ENCODE data around the gene FBXO15.

The FBXO15 gene

GRCh38 chr18:74182335-74182734, 34.7 kb upstream of the FBXO15 start:
- Histone ChIP-seq H4K20me1 (ENCODE audit: insufficient read depth, low read length) (no peaks in the 10 kb centered on the region), H3K79me2 (ENCODE audit: low read length) (no peaks in the 10 kb centered on the region), H3K9ac (ENCODE audit: low read length) (no peak overlapping the region), H3K9me2 (replicated peaks; ENCODE audit: insufficient read depth, low read length) (no peaks in the 10 kb centered on the region), H3K9me3 (replicated peaks; ENCODE audit: insufficient read depth, low read length) (no peaks in the 10 kb centered on the region), H3K27ac (ENCODE audit: low read length) (no peak overlapping the region), H3K4me2 (ENCODE audit: low read depth, low read length) (no peak overlapping the region), H3K36me3 (replicated peaks; ENCODE audit: insufficient read depth, low read length) (no peaks in the 10 kb centered on the region), H3K4me3 (ENCODE audit: low read length) (no peak overlapping the region), H3K27me3 (replicated peaks; ENCODE audit: insufficient read depth, low read length) (no peaks in the 10 kb centered on the region), H3K4me1 (ENCODE audit: low read length) (no peaks in the 10 kb centered on the region), H2AFZ (ENCODE audit: low read length) (no peak overlapping the region), H3F3A (ENCODE audit: insufficient read depth, low read length) (no peaks in the 10 kb centered on the region)
- no peak for DNase-seq
- no peak for TF ChIP-seq EZH2phosphoT487 (IDR thresholded peaks at IDR 0.05; ENCODE audit: low read length)
- TF ChIP-seq, protein P1, sequence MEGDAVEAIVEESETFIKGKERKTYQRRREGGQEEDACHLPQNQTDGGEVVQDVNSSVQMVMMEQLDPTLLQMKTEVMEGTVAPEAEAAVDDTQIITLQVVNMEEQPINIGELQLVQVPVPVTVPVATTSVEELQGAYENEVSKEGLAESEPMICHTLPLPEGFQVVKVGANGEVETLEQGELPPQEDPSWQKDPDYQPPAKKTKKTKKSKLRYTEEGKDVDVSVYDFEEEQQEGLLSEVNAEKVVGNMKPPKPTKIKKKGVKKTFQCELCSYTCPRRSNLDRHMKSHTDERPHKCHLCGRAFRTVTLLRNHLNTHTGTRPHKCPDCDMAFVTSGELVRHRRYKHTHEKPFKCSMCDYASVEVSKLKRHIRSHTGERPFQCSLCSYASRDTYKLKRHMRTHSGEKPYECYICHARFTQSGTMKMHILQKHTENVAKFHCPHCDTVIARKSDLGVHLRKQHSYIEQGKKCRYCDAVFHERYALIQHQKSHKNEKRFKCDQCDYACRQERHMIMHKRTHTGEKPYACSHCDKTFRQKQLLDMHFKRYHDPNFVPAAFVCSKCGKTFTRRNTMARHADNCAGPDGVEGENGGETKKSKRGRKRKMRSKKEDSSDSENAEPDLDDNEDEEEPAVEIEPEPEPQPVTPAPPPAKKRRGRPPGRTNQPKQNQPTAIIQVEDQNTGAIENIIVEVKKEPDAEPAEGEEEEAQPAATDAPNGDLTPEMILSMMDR (IDR thresholded peaks at IDR 0.05; ENCODE audit: low read length) = no peak
- TF ChIP-seq EZH2 (optimal IDR thresholded peaks at IDR 0.05; ENCODE audit: low read depth, low read length) = no peak

DNA sequence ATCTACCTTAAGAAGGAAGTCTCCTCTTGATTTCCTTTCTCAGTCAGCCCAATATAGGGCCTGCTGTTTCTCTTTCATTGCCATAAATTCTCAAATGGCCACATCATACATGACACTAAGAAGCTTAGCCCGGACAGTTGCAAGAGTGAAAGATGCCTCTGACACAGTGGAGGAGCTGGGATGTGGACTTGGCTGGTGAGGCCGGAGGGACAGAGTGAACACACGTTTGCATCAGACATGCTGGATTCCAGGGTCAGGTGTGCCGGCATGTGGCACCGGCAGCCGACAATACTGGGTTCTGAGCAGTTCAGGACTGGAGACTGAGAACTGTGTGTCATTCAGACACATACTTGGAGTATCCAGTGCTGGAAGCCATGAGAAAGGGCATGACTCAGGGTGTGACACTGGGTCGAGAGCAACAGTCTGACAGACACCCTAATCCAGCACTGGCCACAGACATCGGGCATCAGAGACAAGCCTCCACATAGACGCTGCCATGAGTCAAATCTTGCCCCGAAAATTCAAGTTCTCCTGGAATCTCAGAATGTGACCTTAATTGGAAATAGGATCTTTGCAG, 32.1 kb upstream of the FBXO15 start:
- Histone ChIP-seq H3F3A (ENCODE audit: insufficient read depth, low read length) (no peaks in the 10 kb centered on the region), H3K79me2 (ENCODE audit: low read length) (no peaks in the 10 kb centered on the region), H3K9me3 (replicated peaks; ENCODE audit: insufficient read depth, low read length) (no peaks in the 10 kb centered on the region), H3K27ac (ENCODE audit: low read length) (no peak overlapping the region), H3K9me2 (replicated peaks; ENCODE audit: insufficient read depth, low read length) (no peaks in the 10 kb centered on the region), H3K27me3 (replicated peaks; ENCODE audit: insufficient read depth, low read length) (no peaks in the 10 kb centered on the region), H3K4me3 (ENCODE audit: low read length) (no peak overlapping the region), H3K36me3 (replicated peaks; ENCODE audit: insufficient read depth, low read length) (no peaks in the 10 kb centered on the region), H3K4me2 (ENCODE audit: low read depth, low read length) (no peak overlapping the region), H4K20me1 (ENCODE audit: insufficient read depth, low read length) (no peaks in the 10 kb centered on the region), H2AFZ (ENCODE audit: low read length) (no peak overlapping the region), H3K9ac (ENCODE audit: low read length) (no peak overlapping the region), H3K4me1 (ENCODE audit: low read length) (no peaks in the 10 kb centered on the region)
- TF ChIP-seq EZH2 (optimal IDR thresholded peaks at IDR 0.05; ENCODE audit: low read depth, low read length) (no peak), EZH2phosphoT487 (IDR thresholded peaks at IDR 0.05; ENCODE audit: low read length) (no peak)
- TF ChIP-seq, protein P1 (IDR thresholded peaks at IDR 0.05; ENCODE audit: low read length) = no peak
- DNase-seq = no peak

DNA sequence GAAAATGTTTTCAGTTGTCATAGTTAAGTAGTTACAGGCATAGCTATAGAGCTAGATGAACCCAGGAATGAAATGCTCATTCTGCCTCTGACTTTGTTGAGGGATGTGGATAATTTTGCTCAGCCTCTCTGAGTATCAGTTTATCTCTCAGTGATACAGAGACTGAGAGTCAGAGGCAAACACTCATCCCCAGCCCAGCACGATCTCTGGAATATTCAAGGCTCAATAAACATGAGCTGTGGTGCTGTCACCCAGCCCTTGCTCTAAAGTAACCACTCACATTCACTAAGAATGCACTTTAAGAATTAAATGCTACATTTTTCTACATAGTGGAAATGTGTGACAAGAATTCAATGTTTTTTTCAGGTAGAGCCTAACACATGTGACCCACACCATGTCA, 31.2 kb upstream of the FBXO15 start:
- no peaks in the 10 kb centered on the region for H3K9me3 ChIP-seq (replicated peaks; ENCODE audit: insufficient read depth, low read length)
- no peak overlapping the region for H3K27ac ChIP-seq (ENCODE audit: low read length)
- no peak overlapping the region for H3K9ac ChIP-seq (ENCODE audit: low read length)
- no peak overlapping the region for H3K4me2 ChIP-seq (ENCODE audit: low read depth, low read length)
- H4K20me1 ChIP-seq (ENCODE audit: insufficient read depth, low read length) = no peaks in the 10 kb centered on the region
- TF ChIP-seq, protein P1 (IDR thresholded peaks at IDR 0.05; ENCODE audit: low read length) = no peak
- TF ChIP-seq EZH2 (optimal IDR thresholded peaks at IDR 0.05; ENCODE audit: low read depth, low read length) = no peak
- no peak for TF ChIP-seq EZH2phosphoT487 (IDR thresholded peaks at IDR 0.05; ENCODE audit: low read length)
- H3K4me1 ChIP-seq (ENCODE audit: low read length) = no peaks in the 10 kb centered on the region
- H3K27me3 ChIP-seq (replicated peaks; ENCODE audit: insufficient read depth, low read length) = no peaks in the 10 kb centered on the region
- no peak for DNase-seq
- H3K36me3 ChIP-seq (replicated peaks; ENCODE audit: insufficient read depth, low read length) = no peaks in the 10 kb centered on the region
- H3K4me3 ChIP-seq (ENCODE audit: low read length) = no peak overlapping the region
- H3K79me2 ChIP-seq (ENCODE audit: low read length) = no peaks in the 10 kb centered on the region
- H3F3A ChIP-seq (ENCODE audit: insufficient read depth, low read length) = no peaks in the 10 kb centered on the region
- H3K9me2 ChIP-seq (replicated peaks; ENCODE audit: insufficient read depth, low read length) = no peaks in the 10 kb centered on the region
- no peak overlapping the region for H2AFZ ChIP-seq (ENCODE audit: low read length)

All from MM.1S (cell line).